ENCODE data around the gene ELAVL1.

DNA sequence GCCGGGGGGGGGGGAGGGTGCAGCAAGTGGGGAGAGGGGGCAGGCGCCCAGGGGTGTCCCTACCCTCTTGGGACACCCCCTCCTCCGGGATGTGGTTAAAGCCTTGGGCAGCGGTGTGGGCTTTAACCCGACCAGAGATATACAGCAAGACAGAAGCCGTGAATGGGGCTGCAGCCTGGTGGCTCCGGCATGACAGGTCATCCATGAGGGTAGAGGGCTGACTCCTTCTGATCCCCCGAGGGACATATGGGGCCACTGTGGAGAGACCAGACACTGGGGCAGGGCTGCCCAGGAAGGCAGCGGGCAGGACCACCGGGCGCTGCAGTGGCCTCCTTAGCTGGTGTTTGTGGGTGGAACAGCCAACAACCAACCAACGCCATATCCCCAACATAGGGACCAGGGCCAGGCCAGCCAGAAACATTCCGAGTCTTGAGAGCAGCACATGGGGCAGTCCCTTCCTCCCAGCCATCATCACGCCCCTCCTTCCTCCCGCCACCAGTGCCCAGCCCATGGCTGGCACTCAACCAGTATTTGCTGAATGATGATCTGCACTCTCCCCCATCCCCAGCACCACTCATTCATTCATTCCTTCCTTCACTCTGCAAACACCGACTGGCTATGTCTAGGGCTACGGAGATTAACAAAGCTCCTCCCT, 18.2 kb downstream of the ELAVL1 start:
- TF ChIP-seq EZH2phosphoT487 (IDR thresholded peaks at IDR 0.05) = no peak
- no peak for TF ChIP-seq CTCF (IDR thresholded peaks at IDR 0.05)
- no peak for TF ChIP-seq EZH2 (IDR thresholded peaks at IDR 0.05)

Measured in neural progenitor cell (in vitro differentiated cells).